HG02642 (cell line): Measurements from ENCODE around the gene ROS1.
A peak's percentile ranks its signal among the peaks of the same experiment; 100 is the strongest.
"Not testable (repeated sequence)": the region's sequence is repeated elsewhere in the genome, so short reads cannot be mapped to it uniquely, and the experiment has no call there.

Source experiments
- ATAC-seq: cut with Tn5 transposase; IDR thresholded peaks from one replicate; pipeline ENCODE4 v1.9.1; 2021; ENCODE audit warnings: mild to moderate bottlenecking; ENCODE audit not compliant: unreplicated experiment, poor library complexity

The ROS1 gene

GRCh38 chr6:117425431-117426153, at the start of gene ROS1:
Gene ROS1 (minus strand): TSS chr6:117425942. CDS start chr6:117425656, 286 bp downstream.
- no peak for ATAC-seq

- ATAC-seq, result no peak
These were observed 47.7 kb upstream of the ROS1 start for GRCh38 chr6:117473401-117473800.

- no peak for ATAC-seq
These were observed 46.9 kb upstream of the ROS1 start for GRCh38 chr6:117472667-117473066.

GRCh38 chr6:117469791-117470190, 44.0 kb upstream of the ROS1 start:
- no peak for ATAC-seq

GRCh38 chr6:117469356-117469755, 43.6 kb upstream of the ROS1 start:
- ATAC-seq, result no peak

- ATAC-seq, result not testable (repeated sequence)
These were observed 42.8 kb upstream of the ROS1 start for GRCh38 chr6:117468527-117468926.

GRCh38 chr6:117467876-117468275, 42.1 kb upstream of the ROS1 start:
- no peak for ATAC-seq

GRCh38 chr6:117465691-117466090, 39.9 kb upstream of the ROS1 start:
- no peak for ATAC-seq

- no peak for ATAC-seq
These were observed 39.0 kb upstream of the ROS1 start for GRCh38 chr6:117464700-117465099.

GRCh38 chr6:117463762-117464665, 38.3 kb upstream of the ROS1 start:
- ATAC-seq, result peak; percentile 64

- no peak for ATAC-seq
These were observed 33.6 kb upstream of the ROS1 start for GRCh38 chr6:117459204-117459944.

GRCh38 chr6:117456998-117457397, 31.3 kb upstream of the ROS1 start:
- no peak for ATAC-seq

- ATAC-seq, result no peak
These were observed 30.5 kb upstream of the ROS1 start for GRCh38 chr6:117456250-117456649.

- no peak for ATAC-seq
These were observed 25.9 kb upstream of the ROS1 start for GRCh38 chr6:117451671-117452070.

GRCh38 chr6:117449549-117450439, 24.1 kb upstream of the ROS1 start:
- ATAC-seq, result peak; percentile 62

- no peak for ATAC-seq
These were observed 23.2 kb upstream of the ROS1 start for GRCh38 chr6:117448732-117449485.

GRCh38 chr6:117448011-117448410, 22.3 kb upstream of the ROS1 start:
- no peak for ATAC-seq

- no peak for ATAC-seq
These were observed 21.1 kb upstream of the ROS1 start for GRCh38 chr6:117446861-117447260.

GRCh38 chr6:117444600-117444999, 18.9 kb upstream of the ROS1 start:
- no peak for ATAC-seq
